NT2/D1 (cell line): Measurements from ENCODE around the gene TMEM198.
A peak's percentile ranks its signal among the peaks of the same experiment; 100 is the strongest.

Experiments used
- DNase-seq: peaks from one replicate; pipeline ENCODE4 v3.0.0-alpha.2; 2011; ENCODE audit warnings: low read depth, low spot score
- H3K27me3 ChIP-seq: 2 replicates; pipeline ENCODE4 v1.6.0; 2011; ENCODE audit warnings: mild to moderate bottlenecking; ENCODE audit not compliant: insufficient read length, insufficient read depth
- H3K36me3 ChIP-seq: 2 replicates; pipeline ENCODE4 v1.6.1; 2011; ENCODE audit warnings: mild to moderate bottlenecking, low read length, mixed read lengths; ENCODE audit not compliant: insufficient read depth, insufficient read length
- H3K4me1 ChIP-seq: 2 replicates; pipeline ENCODE4 v1.5.1; 2011; ENCODE audit not compliant: insufficient read depth, insufficient read length
- H3K4me3 ChIP-seq: 2 replicates; pipeline ENCODE4 v1.5.1; 2011; ENCODE audit warnings: low read depth; ENCODE audit not compliant: insufficient read length
- H3K9ac ChIP-seq: 2 replicates; pipeline ENCODE4 v1.6.0; 2011; ENCODE audit warnings: low read depth; ENCODE audit not compliant: insufficient read length
- H3K9me3 ChIP-seq: 2 replicates; pipeline ENCODE4 v1.5.1; 2011; ENCODE audit warnings: mild to moderate bottlenecking, low read length; ENCODE audit not compliant: insufficient read depth
- SUZ12 ChIP-seq: IDR thresholded peaks from 2 replicates; pipeline ENCODE4 v1.6.1; 2011; ENCODE audit not compliant: insufficient read length, insufficient read depth; ENCODE audit errors: extremely low read depth
- YY1 ChIP-seq: IDR thresholded peaks from 2 replicates; pipeline ENCODE4 v1.6.1; 2011; ENCODE audit not compliant: insufficient read length, insufficient read depth
- ZNF274 ChIP-seq: IDR thresholded peaks from 2 replicates; pipeline ENCODE4 v1.6.1; 2011; ENCODE audit warnings: mild to moderate bottlenecking, low read depth, low read length

The TMEM198 gene

GRCh38 chr2:219537657-219538488 lies 6.0 kb upstream of the TMEM198 start:
- TF ChIP-seq YY1: no peak
- TF ChIP-seq SUZ12: no peak
- TF ChIP-seq ZNF274: no peak
- Histone ChIP-seq H3K9me3 (no peaks in the 10 kb centered on the region), H3K9ac (peak overlapping the region; percentile 59), H3K36me3 (peaks cover 29% of the 10 kb centered on the region), H3K27me3 (peaks cover 8% of the 10 kb centered on the region), H3K4me1 (peaks cover 36% of the 10 kb centered on the region), H3K4me3 (no peak overlapping the region)
- DNase-seq: no peak

GRCh38 chr2:219538504-219538951 lies 5.3 kb upstream of the TMEM198 start:
- peaks cover 29% of the 10 kb centered on the region for H3K36me3 ChIP-seq
- H3K4me1 ChIP-seq: peaks cover 36% of the 10 kb centered on the region
- TF ChIP-seq ZNF274: no peak
- no peak for TF ChIP-seq YY1
- TF ChIP-seq SUZ12: no peak
- no peaks in the 10 kb centered on the region for H3K9me3 ChIP-seq
- peaks cover 4% of the 10 kb centered on the region for H3K27me3 ChIP-seq
- no peak overlapping the region for H3K4me3 ChIP-seq
- DNase-seq: no peak
- peak overlapping the region; percentile 59 for H3K9ac ChIP-seq

GRCh38 chr2:219538956-219539788 lies 4.7 kb upstream of the TMEM198 start:
- TF ChIP-seq SUZ12 (no peak), ZNF274 (no peak), YY1 (no peak)
- Histone ChIP-seq H3K4me1 (peaks cover 36% of the 10 kb centered on the region), H3K36me3 (peaks cover 29% of the 10 kb centered on the region), H3K4me3 (no peak overlapping the region), H3K9me3 (no peaks in the 10 kb centered on the region), H3K27me3 (peaks cover 6% of the 10 kb centered on the region), H3K9ac (peak overlapping the region; percentile 52)
- DNase-seq: no peak

GRCh38 chr2:219539926-219540678 lies 3.7 kb upstream of the TMEM198 start:
- Histone ChIP-seq H3K9ac (no peak overlapping the region), H3K36me3 (peaks cover 29% of the 10 kb centered on the region), H3K27me3 (peaks cover 16% of the 10 kb centered on the region), H3K4me1 (peaks cover 36% of the 10 kb centered on the region), H3K4me3 (no peak overlapping the region), H3K9me3 (no peaks in the 10 kb centered on the region)
- TF ChIP-seq SUZ12 (no peak), ZNF274 (no peak), YY1 (no peak)
- no peak for DNase-seq

GRCh38 chr2:219540784-219541504 lies 2.9 kb upstream of the TMEM198 start:
- Histone ChIP-seq H3K9me3 (no peaks in the 10 kb centered on the region), H3K36me3 (peaks cover 29% of the 10 kb centered on the region), H3K9ac (no peak overlapping the region), H3K27me3 (peaks cover 24% of the 10 kb centered on the region), H3K4me3 (no peak overlapping the region), H3K4me1 (peaks cover 32% of the 10 kb centered on the region)
- no peak for DNase-seq
- TF ChIP-seq YY1 (no peak), SUZ12 (no peak), ZNF274 (no peak)

- TF ChIP-seq SUZ12: no peak
- TF ChIP-seq ZNF274: no peak
- TF ChIP-seq YY1: no peak
- H3K4me3 ChIP-seq: no peak overlapping the region
- H3K36me3 ChIP-seq: peaks cover 29% of the 10 kb centered on the region
- DNase-seq: peak; percentile 71
- peak overlapping the region; percentile 44 for H3K9ac ChIP-seq
- no peaks in the 10 kb centered on the region for H3K9me3 ChIP-seq
- H3K27me3 ChIP-seq: peaks cover 29% of the 10 kb centered on the region
- peaks cover 32% of the 10 kb centered on the region for H3K4me1 ChIP-seq
These were observed 2.1 kb upstream of the TMEM198 start for GRCh38 chr2:219541611-219542180.
